Brain pericyte (primary cell): ENCODE measurements around the gene B4GALT4.
"Not testable (repeated sequence)": the region's sequence is repeated elsewhere in the genome, so short reads cannot be mapped to it uniquely, and the experiment has no call there.

Source experiments
- DNase-seq: peaks from one replicate; pipeline ENCODE4 v3.0.0-alpha.2; 2012; ENCODE audit warnings: low read depth, low spot score

The B4GALT4 gene

DNA sequence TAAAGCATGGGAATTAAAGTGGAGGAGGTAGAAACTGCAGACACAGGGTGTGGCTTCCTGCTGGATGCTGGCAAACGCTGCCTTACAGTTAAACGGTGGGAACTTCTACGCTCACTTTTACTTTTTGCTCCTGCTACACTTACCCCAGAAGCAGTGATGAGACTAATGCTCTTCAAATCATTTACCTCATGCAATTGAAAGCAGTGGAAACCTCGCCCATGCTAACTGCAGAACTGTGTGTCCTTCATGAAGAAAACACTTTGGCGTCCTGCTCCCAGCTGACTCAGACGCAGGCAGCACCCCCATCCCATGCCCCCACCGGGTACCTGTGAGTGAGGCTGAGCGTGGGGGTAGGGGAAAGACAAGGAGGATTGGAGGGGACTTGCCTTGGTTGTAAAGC lies 35.5 kb downstream of the B4GALT4 start:
- no peak for DNase-seq

DNA sequence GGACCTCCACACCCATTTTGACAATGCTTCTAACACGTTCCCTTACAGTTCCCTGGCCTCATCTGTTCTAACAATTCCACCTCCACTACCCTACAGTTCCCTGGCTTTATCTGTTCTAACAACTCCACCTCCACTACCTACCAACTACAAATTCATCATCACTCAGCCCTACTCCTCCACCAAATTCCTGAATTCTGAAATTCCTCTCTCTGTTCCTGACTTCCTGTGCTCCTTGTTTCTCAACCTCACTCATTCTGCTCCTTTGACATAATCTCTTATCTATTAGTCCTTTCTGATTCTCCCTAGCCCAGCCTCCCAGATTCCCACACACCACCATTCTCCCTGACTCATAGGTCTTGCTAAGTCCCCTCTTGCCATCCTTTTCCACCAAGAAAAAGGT lies 44.8 kb downstream of the B4GALT4 start:
- no peak for DNase-seq

DNA sequence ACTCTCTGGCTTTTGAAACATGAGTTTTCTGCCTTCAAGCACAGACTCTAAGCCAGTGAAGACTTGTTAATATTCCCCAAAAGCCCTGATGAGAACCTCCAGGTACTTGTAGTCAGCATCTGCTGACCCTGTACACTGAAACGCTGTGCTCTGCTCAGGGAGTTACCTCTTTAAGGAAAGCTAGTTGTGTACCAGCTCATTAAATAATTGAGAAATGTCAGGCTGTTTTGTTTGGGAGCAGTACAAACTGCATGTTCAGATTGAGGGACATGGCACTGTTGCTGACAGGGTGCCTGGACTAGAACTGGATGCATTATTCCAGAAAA lies 45.6 kb downstream of the B4GALT4 start:
- DNase-seq = no peak

DNA sequence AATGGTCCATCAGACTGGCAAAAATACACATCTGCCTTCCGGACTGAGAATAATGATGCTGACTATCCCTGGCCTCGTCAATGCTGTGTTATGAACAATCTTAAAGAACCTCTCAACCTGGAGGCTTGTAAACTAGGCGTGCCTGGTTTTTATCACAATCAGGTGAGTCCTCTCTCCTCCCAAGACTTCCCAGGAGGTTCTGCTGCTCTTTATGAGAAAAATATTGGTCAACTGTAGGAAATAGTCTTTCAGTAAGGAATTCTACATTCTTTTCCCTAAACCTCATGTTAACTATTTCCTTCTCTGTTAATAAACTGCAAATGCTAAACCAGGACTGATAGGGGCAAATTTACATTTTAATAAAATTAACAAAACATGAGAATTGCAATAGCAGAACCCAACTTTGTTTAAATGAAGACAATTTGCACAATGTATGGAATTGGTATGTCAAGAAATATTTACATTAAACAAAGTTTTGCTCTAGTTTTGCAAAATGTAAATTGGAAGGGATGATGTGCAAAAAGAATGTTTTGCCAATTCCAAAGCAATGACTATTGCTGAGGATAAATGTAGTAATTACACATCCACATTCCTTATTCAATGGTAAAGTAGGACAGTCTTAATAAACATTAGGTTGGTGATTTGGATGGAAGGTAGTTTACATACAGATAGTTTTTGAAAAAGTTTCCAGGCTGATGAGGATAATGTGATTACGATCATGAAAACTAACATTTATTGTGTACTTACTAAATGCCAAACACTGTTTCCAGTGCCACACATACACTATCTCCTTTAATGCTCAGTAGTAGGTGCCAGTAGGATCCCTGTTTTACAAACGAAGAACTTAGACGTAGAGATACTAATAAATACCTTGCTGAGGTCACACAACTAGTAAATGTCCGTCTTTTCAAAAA lies 46.2 kb downstream of the B4GALT4 start:
- DNase-seq = no peak

DNA sequence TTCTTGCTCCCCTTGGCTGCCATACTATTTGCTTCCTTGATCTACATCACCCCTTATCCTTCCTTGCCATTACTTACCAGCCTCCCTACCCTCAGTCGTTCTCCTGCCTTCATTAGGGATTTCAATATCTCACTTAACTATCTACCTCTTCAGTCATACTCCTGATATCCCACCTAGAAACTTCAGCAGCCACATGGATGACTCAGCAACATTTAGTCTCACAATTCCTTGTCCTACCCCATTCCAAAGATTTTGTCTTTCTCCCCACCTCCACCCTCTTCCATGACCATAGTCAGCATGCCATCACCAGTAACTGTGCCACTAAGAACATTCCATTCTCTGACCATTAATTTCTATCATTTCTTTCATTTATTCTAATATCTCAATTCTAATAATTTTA lies 48.9 kb downstream of the B4GALT4 start:
- no peak for DNase-seq

DNA sequence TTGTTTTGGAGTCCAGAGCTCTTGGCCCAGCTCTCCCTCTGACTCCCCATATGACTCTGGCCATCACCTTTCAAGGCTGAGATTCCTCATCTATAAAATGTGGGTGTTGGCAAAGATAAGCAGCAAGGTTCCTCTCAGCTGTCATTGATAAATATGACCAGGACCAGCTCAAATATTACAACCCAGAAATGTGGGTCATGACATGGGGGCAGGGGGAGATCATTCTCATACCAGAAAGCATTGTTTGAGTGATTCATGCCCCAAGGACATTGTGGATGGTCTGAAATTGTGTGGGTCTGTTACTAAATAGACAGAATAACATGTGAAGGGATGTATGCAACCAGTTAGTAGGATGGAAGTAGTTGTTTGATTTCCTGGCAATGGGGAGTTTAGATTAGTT lies 53.4 kb downstream of the B4GALT4 start:
- DNase-seq = no peak

DNA sequence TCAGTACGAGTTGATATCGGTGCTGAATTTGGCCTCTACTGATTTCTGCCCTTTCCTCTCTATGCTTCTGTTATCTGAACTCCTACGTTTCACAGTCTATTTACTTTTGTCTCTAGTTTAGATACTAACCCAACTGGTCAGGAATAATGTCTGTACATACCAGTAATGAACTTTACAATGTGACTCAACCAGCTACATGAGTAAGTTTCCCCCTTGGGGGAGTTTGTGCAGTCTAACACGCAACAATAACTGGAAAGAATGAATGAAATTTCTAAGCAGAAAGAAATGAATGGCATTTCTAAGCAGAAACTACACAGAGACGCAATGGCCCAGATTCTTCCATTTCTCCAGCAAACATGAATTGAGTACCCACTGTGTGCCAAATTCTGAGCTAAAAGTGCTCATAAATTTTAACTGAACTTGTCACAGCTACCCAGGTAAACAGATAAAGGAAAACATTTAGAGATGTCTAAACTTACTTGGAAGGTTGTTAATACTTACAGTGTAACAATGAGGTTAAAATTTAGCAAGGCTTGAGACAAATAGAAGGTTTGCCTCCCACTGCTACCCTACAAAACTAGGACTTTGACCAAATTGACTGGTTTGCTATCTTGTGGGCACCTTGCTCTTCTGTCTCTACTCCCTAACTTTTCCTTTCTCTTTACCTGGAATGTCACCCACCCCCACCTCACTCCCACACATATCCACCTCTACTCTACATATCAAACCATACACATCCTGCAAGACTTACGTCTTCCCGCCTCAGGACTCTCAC lies 55.7 kb downstream of the B4GALT4 start:
- no peak for DNase-seq

DNA sequence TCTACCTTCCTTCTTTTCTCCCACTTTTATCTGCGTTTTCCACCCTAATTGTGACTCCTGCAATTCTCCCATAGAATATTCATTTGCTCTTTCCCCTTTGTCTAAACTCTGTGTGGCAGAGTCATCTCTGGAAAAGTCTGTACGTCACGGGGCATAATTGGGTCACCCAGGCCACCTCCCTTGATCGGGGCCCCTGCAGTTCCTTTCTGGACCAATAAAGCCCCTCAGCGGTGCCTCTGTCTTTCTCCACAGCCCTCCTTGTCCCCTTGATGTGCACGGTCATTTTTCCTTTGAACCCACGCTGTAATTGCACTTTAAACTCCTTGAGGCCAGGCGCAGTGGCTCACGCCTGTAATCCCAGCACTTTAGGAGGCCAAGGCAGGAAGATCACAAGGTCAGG lies 56.6 kb downstream of the B4GALT4 start:
- DNase-seq = no peak

DNA sequence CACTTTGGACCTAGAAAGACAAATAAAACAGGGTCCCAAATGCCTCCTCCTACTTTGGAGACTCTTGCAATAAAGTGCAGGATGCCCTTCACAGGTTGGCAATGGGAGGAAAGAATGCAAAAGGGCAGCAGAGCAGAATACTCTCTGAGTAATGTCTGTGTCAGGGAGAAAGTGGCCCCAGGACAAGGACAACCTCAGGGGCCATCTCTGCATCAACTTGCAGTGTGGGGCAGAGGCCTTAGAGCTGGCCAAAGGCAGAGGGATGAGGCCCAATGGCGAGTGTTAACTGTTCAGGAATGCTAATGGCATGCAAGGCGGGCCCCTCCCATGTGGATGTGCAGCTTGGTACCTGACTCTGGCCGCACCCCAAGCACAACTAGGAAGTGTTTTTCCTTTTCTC lies 58.9 kb downstream of the B4GALT4 start:
- no peak for DNase-seq

DNA sequence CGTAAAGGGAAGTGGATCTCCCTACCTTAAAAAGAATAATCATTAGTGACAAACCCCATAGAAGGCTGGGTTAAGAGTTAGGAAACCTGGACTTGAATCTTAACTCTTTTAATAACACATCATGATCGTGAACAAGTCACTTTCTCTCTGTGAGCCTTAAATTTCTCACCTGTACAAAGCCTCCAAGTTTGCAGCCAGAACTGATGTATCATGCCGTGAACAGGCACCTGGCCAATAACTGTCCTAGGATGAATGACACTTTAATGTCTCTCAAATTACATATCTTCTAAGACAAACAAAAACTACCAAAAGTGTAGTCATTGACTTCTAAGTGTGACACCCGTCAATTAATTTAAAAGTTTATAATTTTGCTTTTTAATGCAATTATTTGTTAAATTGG lies 63.4 kb downstream of the B4GALT4 start:
- DNase-seq = no peak

DNA sequence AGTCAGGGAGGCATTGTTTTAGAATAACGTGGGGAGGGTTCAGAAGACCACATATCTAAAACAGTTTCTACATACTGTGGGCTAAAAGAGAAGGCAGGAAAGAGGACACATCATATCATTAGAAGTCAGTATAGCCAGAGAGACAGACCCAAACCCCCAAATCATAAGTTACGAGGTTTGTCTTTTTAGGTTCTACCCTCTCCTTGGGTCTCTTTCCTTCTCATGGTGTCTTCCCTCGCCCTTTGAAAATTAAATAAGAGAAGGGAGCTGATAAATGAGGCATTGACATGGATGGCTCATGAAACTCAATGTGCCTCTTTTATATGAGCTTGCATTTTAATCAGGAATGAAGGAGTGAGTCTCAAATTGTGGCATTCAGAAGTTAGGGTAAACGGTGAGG lies 63.9 kb downstream of the B4GALT4 start:
- DNase-seq = no peak

DNA sequence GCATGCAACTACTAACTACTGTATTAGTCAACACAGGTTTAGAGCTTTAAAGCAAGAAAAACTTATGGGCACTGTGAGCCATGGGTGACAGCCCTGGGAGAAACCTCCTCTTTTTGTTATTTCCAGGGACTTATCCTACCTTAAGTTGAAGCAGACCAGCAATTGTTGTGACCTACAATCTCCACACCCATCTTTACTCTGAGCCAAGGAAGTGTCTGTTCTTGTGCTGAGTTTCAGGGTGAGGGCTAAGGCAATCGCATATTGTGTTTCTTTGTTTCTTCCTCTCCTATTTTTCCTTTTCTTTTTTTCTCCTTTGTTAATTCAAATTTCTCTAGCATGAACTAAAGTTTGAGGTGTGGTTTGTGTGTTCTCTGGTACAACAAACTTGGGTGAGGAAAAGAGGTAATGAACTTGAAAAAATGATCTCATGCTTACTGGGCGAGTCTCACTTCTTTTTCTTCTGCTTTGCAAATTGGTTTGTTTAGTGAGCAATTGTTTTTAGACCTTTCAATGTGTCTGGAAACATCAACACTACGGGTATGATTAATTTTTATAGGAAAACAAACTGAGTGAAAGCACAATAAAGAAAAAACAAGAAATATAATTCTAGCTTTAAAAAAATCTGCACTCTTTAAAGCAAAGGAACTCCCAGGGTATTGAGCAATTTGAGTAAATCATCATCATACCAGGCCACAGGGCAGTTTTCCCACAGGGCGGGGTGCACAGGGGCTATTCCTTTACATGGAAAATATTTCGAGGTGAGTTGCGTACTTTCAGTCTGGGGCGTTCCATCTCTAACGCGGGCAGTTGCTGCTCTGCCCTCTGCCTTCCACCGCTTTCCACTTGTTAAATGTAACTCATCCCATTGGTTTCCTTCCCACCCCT lies 64.6 kb downstream of the B4GALT4 start:
- DNase-seq = no peak

DNA sequence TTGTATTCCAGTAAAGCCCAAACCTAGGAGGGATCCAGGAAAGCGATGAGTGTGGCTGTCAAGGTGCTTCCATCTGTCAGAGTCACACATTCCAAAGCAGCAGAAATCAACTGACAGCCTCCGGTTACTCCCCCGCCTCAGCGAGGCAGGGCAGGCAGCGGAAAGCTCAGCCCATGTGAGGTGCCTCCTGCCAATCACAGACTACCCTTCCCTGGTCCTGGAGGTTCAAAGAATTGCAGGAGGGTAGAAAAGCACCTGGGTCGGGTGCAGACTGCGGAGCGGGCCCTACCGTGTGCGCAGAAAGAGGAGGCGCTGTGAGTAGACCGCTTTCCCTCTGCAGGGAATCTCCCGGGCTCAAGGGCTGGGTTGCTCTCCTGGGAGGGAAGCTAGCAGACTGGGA lies 67.4 kb downstream of the B4GALT4 start, which contains the start of gene UPK1B:
TSS of gene UPK1B (plus strand) at position 274 of the 400 bp plus-strand sequence. CDS start 13,144 bp downstream, outside the sequence.
- DNase-seq = no peak

DNA sequence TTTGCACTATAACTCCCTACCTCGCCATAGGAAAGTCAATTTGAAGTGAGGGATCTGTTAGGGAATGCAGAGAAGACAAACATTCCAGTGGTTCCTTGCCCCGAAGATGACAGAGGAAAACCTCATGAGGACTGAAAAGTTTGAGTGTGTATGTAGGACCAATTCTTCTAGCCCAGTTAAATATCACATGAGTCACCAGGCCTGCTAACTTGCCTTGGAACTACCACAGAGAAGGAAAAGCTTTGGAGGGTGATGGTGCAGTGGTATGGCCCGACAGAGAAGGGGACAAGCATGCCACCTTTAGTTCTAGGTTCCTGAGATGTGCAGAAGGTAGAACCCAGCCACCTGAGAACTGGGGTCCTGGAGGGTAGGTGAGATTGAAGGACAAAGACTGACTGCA lies 69.9 kb downstream of the B4GALT4 start:
- DNase-seq = no peak

DNA sequence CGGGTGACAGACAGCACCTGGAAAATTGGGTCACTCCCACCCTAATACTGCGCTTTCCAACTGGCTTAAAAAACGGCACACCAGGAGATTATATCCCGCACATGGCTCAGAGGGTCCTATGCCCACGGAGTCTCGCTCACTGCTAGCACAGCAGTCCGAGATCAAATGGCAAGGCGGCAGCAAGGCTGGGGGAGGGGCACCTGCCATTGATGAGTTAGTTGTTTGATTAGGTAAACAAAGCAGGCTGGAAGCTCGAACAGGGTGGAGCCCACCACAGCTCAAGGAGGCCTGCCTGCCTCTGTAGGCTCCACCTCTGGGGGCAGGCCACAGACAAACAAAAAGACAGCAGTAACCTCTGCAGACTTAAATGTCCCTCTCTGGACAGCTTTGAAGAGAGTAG lies 75.9 kb downstream of the B4GALT4 start:
- not testable (repeated sequence) for DNase-seq
